ENCODE measurements around the gene GUCD1. TPM values are rescaled to one million over a fixed set of nuclear protein-coding genes. Genes with fewer than 3 reads are reported as not detected.

Gene GUCD1
- 118 and 123 TPM in 2 replicates for total RNA-seq

GRCh38 chr22:24554313-24555164, at the start of gene GUCD1:
Gene GUCD1, minus strand, starts transcription at chr22:24555138. Its CDS starts 147 bp downstream, at chr22:24554991.

GRCh38 chr22:24602847-24603769, 48.2 kb upstream of the GUCD1 start, which contains the start of gene GGT1:
Gene GGT1, plus strand, starts transcription at chr22:24603193. Its CDS starts 7,889 bp downstream, at chr22:24611082.

GRCh38 chr22:24592851-24593558, 38.1 kb upstream of the GUCD1 start, which contains the start of gene LRRC75B:
Gene LRRC75B, minus strand, starts transcription at chr22:24593073. Its CDS starts 34 bp downstream, at chr22:24593039.

GRCh38 chr22:24555165-24556039, 464 bp upstream of the GUCD1 start, which contains the start of gene SNRPD3:
Gene SNRPD3, plus strand, starts transcription at chr22:24555999. Its CDS starts 1,676 bp downstream, at chr22:24557675.

GRCh38 chr22:24494528-24495364, 60.2 kb downstream of the GUCD1 start, which contains the start of gene UPB1:
Gene UPB1, plus strand, starts transcription at chr22:24495332. Its CDS starts 72 bp downstream, at chr22:24495404.

Other genes starting within 250 kb of the GUCD1 start
- 4.8 and 6.8 TPM in 2 replicates for gene ADORA2A, start 127.5 kb downstream of the GUCD1 start, total RNA-seq
- gene UPB1, start 59.8 kb downstream of the GUCD1 start, total RNA-seq: 0.10 TPM in 1 of 2 replicates, not detected in the other
- gene SNRPD3, start 861 bp upstream of the GUCD1 start, total RNA-seq: 150 and 163 TPM in 2 replicates
- gene LRRC75B, start 37.9 kb upstream of the GUCD1 start, total RNA-seq: 3.8 and 4.0 TPM in 2 replicates
- 2.5 and 4.8 TPM in 2 replicates for gene GGT1, start 48.1 kb upstream of the GUCD1 start, total RNA-seq
- not detected in 2 replicates for gene PIWIL3, start 219.6 kb upstream of the GUCD1 start, total RNA-seq

Measured in mammary microvascular endothelial cell (primary cell).